Left cardiac atrium (tissue), 4 donors: ENCODE measurements around the gene GIMAP4. TPM values are rescaled to one million over a fixed set of nuclear protein-coding genes. Genes with fewer than 3 reads are reported as not detected.

Source experiments
- ATAC-seq, 2 donors: fragments of 200-7000 bp; cut with Tn5 transposase; one replicate each; pipeline ENCODE4 v1.9.1; 2020; ENCODE audit warnings: mild to moderate bottlenecking in 2 of 2, moderate library complexity in 2 of 2
- DNase-seq: peaks from one replicate; pipeline ENCODE4 v3.0.0-alpha.2; 2020
- intact Hi-C, 2 donors: fragments of 100-400 bp; cut with DNase I; formaldehyde crosslinking; loops; one replicate each; pipeline versions ENCODE4 v1.14.1 to v1.15.1; 2022 to 2023
- total RNA-seq, 2 donors: library from RNA; stranded (reverse); fragmentation: NEBNext Ultra II Directional; extraction: Animal tissue kit (Norgen Biotek cat#: 25700); gene quantifications; one replicate each; pipeline ENCODE4 v1.2.1, GENCODE V29; 2021
- donor health status: DM: no; HTN: yes; CAD: no.
- donor health status: DM: no; HTN: yes; CAD: no; lungs with severe emphysema.
- donor health status: DM: yes; HTN: yes; CAD: no.
- donor health status: Dilated cardiomyopathy.

Gene GIMAP4
- total RNA-seq, 2 donors from 2014 or later, result 30.2 to 40.4 TPM

DNA sequence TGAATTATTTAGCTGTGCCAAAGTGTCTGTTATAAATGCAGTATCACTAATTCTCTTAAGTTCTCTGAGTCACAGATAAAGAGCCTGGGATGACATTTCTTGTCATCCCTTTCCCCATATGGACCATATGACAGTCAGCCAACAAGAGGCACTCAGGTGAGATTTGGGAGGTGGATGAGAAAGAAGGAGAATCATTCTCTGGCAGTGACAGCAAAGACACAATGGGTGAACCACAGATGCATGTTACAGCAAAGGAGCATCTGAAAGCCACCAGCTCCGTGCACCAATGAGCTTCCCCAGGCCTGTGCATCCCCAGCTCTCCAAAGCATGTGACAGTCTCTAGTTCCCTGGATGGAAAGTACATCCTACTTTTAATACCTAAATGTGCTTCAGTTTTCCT is 54.2 kb downstream of the GIMAP4 start:
- DNase-seq, result no peak
- intact Hi-C loops, result no loop called here
- ATAC-seq, result no peak

Other genes starting within 250 kb of the GIMAP4 start
- 1 to 10 TPM; 4.3 to 5.7 TPM for gene LRRC61, start 244.0 kb upstream of the GIMAP4 start, total RNA-seq
- 1 to 10 TPM; 3.7 to 4.9 TPM for gene ACTR3C, start 243.8 kb upstream of the GIMAP4 start, total RNA-seq
- 100 to 1,000 TPM in 1 of 2 donors, 10 to 100 TPM in 1; 86.4 to 178 TPM for gene RARRES2, start 225.8 kb upstream of the GIMAP4 start, total RNA-seq
- 100 to 1,000 TPM; 100 to 108 TPM for gene REPIN1, start 198.6 kb upstream of the GIMAP4 start, total RNA-seq
- 1 to 10 TPM; 3.8 to 4.2 TPM for gene ZNF775, start 188.1 kb upstream of the GIMAP4 start, total RNA-seq
- 10 to 100 TPM; 16.6 to 19.7 TPM for gene GIMAP8, start 116.8 kb upstream of the GIMAP4 start, total RNA-seq
- 10 to 100 TPM; 25.0 to 26.0 TPM for gene GIMAP7, start 52.5 kb upstream of the GIMAP4 start, total RNA-seq
- gene GIMAP6, start 65.0 kb downstream of the GIMAP4 start, total RNA-seq, result 10 to 100 TPM; 35.4 to 36.8 TPM
- gene GIMAP2, start 118.3 kb downstream of the GIMAP4 start, total RNA-seq, result 1 to 10 TPM; 7.0 to 9.2 TPM
- gene GIMAP1, start 149.2 kb downstream of the GIMAP4 start, total RNA-seq, result 1 to 10 TPM; 4.5 to 7.0 TPM
- 10 to 100 TPM; 18.6 to 25.6 TPM for gene GIMAP5, start 170.0 kb downstream of the GIMAP4 start, total RNA-seq
- 100 to 1,000 TPM; 125 to 241 TPM for gene TMEM176B, start 233.0 kb downstream of the GIMAP4 start, total RNA-seq
- 100 to 1,000 TPM in 1 of 2 donors, 10 to 100 TPM in 1; 92.1 to 110 TPM for gene TMEM176A, start 233.4 kb downstream of the GIMAP4 start, total RNA-seq